ENCODE results near the gene PRR29.

Gene PRR29

GRCh38 chr17:63998050-63998720, at the start of gene PRR29:
Gene PRR29, plus strand, starts transcription at chr17:63998351. Its CDS starts 14 bp downstream, at chr17:63998365.
- peak; percentile 95 for DNase-seq (ENCODE audit: low spot score)

DNA sequence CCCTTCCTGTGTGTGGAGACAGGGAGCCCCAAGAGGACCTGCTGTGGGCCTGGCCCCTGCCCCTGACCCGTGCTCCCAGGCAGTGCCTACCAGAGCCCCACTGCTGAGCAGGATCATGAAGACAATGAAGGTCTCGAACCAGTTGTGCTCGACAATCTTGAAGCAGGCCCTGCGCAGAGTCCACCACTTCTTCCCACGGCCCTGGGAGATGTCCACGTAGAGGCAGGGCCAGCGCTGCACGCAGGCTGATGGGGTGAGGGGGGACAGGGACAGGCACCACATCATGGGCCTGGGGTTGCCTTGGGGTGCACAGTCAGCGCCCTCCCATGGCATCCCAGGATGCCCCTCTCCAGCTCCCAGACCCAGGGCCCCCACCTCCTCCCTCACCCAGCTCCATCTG, 49.6 kb upstream of the PRR29 start:
- DNase-seq (ENCODE audit: low spot score), result no peak

- no peak for DNase-seq (ENCODE audit: low spot score)
These were observed 48.4 kb upstream of the PRR29 start for GRCh38 chr17:63949576-63950250.

GRCh38 chr17:63950940-63951907, 46.9 kb upstream of the PRR29 start:
- no peak for DNase-seq (ENCODE audit: low spot score)

- DNase-seq (ENCODE audit: low spot score), result no peak
These were observed 43.6 kb upstream of the PRR29 start for GRCh38 chr17:63954402-63955063.

GRCh38 chr17:63955232-63955631, 42.9 kb upstream of the PRR29 start:
- DNase-seq (ENCODE audit: low spot score), result no peak

DNA sequence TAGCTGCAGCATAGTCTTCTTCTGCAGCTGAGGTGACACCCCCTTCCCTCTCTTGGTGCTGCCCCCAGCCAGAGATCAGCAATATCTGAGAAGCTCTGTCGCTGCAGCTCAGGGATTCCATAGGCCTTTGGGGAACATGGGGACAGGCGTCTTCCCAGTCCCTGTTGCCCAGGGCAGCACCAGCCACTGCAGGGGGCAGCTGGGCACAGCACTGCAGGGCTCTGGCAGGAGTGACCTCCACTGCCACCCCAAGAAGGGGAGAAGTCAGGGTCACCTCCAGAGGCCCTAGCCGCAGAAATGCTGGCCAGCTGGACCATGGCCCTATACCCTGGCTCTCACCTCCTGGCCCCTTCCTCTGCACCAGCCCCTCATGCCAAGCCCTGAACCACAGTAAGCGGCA, 42.4 kb upstream of the PRR29 start:
- no peak for DNase-seq (ENCODE audit: low spot score)

GRCh38 chr17:63956296-63956920, 41.7 kb upstream of the PRR29 start:
- peak; percentile 31 for DNase-seq (ENCODE audit: low spot score)

DNA sequence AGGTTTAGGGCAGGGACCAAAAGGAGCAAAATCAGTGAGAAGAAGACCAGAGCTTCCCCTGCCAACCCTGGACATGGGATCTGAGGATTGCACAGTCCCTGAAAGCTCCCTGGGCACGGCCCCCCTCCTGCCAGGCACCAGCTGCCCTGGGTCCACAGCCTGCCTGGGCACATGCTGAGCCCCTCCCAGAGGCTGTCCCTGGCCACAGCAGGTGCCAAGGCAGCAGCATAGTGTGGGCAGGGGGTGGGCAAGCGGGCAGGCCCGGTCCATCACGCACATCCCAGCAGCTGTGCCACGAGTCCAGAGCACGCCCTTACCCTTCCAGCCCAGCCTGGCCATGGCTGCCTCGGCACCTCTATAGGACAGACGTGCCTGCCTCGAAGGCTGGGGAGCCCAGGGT, 38.1 kb upstream of the PRR29 start:
- no peak for DNase-seq (ENCODE audit: low spot score)

DNA sequence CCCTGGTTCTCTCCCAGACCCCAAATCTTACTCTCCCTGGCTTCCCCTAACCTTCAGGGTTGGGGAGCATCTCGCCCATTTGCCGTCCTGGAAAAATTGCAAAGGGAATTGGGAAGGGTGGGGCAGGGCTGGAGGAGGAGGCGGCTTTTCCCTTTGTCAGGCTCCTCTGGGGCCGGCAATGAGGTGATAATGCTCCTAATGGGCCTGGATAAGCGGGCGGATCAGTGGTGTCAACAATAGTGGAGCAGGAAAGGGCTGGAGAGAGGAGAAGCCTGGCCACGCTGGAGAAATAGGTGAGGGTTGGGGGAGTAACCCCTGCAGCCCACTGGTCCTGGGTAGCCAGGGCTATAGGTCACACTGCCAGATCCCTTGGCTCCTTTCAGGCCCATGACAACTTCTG, 37.7 kb upstream of the PRR29 start:
- DNase-seq (ENCODE audit: low spot score), result no peak

- DNase-seq (ENCODE audit: low spot score), result peak; percentile 71
These were observed 36.6 kb upstream of the PRR29 start for GRCh38 chr17:63961355-63962212.

DNA sequence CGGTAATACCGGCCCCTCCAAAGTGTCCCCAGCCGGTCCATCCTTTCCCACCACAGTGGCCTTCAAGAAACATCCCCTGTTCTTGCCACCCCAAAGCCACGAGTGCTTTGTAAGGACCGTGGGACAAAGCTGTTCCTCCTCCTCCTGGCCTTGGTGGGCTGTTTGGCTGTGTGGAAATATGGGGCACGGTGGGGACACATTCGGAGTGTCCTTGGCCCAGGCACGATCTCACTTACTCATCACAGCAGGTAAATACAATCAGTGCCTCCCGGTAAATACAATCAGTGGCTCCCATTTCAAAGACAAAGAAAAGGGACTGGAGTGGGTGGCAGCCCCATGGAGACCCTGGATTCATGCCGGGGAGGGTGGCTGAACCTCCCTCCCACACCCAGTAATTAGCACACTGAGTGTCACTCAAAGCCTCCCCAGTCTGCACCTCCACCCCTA, 35.8 kb upstream of the PRR29 start:
- DNase-seq (ENCODE audit: low spot score), result no peak

DNA sequence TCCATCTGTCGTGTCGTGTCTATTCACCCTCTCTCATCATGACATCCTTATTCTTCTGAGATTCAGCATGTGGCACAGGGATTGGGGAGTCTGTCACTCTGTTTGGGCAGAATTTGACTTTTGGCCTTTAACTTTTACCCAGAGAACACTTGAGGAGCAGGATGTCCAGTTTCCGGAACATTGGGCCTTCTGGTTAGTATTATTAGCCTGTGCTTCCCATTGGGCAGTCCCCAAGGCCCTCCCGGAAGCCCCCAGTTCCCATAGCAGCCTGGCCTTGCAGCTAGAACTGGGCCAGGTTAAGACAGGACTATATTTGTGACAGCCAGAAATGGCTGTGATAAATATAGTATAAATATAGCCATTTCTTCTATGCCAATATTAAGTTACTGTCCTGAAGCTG, 35.0 kb upstream of the PRR29 start:
- no peak for DNase-seq (ENCODE audit: low spot score)

DNA sequence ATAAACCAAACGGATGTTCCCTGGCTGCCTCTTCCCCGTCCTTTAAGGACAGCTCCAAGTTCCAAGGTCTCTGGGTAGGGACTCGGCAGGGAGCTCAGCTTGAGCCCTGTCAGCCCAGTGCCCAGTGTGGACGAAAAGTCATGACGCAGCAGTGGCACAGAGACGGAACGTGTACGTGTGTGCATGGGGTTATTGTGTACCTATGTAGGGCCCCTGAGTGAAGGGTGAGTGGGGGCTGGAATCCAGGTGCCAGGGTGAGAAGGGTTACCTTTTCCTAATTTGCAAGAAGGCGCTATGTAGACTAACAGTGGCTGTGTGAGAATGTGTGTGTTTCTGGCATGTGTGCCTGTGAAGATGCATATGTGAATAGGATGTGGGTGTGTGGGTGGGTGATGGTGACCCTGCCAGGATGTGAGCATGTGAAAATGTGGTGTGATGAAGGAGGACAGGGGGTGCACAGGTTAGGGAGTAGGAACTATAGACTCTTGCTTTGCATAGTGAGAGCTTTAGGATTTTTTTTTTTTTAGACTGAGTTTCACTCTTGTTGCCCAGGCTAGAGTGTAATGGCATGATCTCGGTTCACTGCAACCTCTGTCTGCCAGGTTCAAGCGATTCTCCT, 31.4 kb upstream of the PRR29 start:
- no peak for DNase-seq (ENCODE audit: low spot score)

DNA sequence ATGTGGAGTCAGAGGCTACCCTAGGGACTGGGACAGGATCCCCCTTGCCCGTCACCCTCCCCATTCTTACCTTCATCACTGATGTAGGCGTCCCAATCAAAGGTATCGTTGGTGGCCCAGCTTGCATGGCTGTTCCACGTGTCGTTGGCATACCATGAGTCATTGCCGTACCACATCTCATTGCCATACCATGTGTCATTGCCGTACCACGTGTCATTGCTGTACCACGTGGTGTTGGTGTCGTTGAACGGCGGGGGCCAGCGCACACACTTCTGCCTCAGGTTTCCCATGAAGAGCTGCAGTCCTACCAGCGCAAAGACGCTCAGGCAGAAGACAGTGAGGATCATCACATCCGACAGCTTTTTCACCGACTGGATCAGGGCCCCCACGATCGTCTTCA, 30.2 kb upstream of the PRR29 start:
- DNase-seq (ENCODE audit: low spot score), result no peak

DNA sequence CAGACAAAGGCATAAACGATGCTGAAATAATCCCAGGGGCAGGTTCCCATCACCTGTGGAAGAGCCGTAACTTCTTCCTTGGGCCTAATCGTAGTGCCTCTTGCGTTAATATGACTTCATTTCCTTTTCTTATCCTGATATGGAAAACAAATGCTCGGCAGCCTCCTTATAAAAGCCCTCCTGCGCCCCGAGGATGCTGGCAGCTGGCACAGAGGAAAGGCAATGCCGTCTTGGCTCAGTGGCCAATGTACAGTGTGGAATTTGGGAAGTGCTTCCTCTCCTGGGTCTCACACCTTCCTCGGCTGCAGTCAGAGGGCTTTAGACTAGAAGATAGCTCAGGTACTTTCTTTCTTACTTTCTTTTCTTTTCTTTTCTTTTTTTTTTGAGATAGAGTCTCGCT, 28.9 kb upstream of the PRR29 start:
- no peak for DNase-seq (ENCODE audit: low spot score)

DNA sequence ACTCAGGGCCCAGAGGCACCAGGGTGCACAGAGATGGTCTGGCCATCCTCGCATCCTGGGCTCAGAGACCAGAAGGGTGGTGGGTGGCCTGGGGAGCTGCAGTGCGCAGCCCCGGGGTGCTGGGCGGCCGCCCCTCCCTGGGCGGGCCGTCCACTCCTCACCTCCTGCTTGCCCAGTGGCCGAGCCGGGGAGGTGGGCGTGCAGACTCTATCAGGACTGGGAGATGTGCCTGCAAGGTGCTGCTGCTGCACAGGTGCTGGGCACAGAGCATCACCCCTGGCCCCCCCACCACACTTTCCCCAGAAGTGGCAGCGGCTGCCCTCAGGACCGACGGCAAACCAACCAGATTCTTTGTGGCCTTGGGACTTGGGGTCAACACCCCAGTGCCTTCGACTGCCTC, 25.4 kb upstream of the PRR29 start, which contains the start of gene SCN4A:
Gene SCN4A, minus strand, starts transcription at position 123 of the 400 bp plus-strand sequence. Its CDS starts 77 bp downstream, at position 46.
- DNase-seq (ENCODE audit: low spot score), result no peak

- no peak for DNase-seq (ENCODE audit: low spot score)
These were observed 24.9 kb upstream of the PRR29 start for GRCh38 chr17:63973247-63973646.

DNA sequence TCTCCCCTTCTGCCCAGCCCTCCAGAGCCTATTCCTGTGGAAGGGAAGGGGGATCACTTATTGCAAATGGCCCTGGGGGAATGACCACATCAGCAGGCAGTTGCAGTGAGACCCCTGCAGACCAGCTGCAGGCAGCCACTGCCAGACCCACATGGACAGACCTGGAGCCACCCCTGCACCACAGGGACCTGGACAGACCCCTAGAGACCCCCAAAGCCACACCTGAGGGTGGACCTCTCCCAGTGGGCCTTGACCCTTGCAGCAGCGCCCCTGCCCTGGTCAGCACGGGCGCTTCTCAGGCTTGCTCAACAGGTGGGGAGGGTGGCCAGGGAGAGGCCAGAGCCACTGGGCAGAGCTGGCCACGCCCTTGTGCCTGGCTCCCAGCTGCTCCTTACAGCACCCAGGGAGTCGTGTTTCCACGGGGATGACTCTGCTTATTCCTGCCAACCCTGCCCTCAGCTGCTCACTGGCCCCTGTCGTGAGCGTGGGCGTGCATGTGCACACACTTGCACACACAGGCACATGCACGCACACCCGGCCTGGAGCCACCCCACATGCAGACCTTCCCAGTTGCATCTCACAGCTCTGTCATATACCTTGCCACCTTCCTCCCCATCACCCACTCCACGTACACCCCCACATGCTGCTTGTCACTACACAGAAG, 24.1 kb upstream of the PRR29 start:
- DNase-seq (ENCODE audit: low spot score), result peak; percentile 26

Measured in AG08395 (cell line).